Loucy (cell line): Measurements from ENCODE around the gene MUC6.

ENCODE experiments used
- H2AFZ ChIP-seq: fragments of 200-600 bp; sonication (generic); 2 replicates; pipeline ENCODE4 v1.6.0; 2016; ENCODE audit warnings: antibody characterized with exemption, mild to moderate bottlenecking, low read length, moderate library complexity
- H3F3A ChIP-seq: fragments of 200-600 bp; 2 replicates; pipeline ENCODE4 v1.6.0; 2016; ENCODE audit warnings: antibody characterized with exemption, low read depth, mild to moderate bottlenecking
- H3K27me3 ChIP-seq: fragments of 200-600 bp; sonication (generic); 2 replicates; pipeline ENCODE4 v1.6.1; 2014; ENCODE audit warnings: low read length, mild to moderate bottlenecking; ENCODE audit not compliant: insufficient read depth, poor library complexity, severe bottlenecking
- H3K36me3 ChIP-seq: fragments of 200-600 bp; sonication (generic); 2 replicates; pipeline ENCODE4 v1.6.1; 2016; ENCODE audit warnings: low read length; ENCODE audit not compliant: insufficient read depth
- H3K4me1 ChIP-seq: fragments of 200-600 bp; sonication (generic); 2 replicates; pipeline ENCODE4 v1.5.1; 2014; ENCODE audit warnings: low read length, mild to moderate bottlenecking; ENCODE audit not compliant: insufficient read depth, poor library complexity, severe bottlenecking
- H3K4me2 ChIP-seq: fragments of 200-600 bp; sonication (generic); 2 replicates; pipeline ENCODE4 v1.6.0; 2014; ENCODE audit warnings: antibody characterized with exemption, low read length, low read depth, mild to moderate bottlenecking; ENCODE audit not compliant: poor library complexity, severe bottlenecking
- H3K4me3 ChIP-seq: fragments of 200-600 bp; sonication (generic); 2 replicates; pipeline ENCODE4 v1.5.1; 2014; ENCODE audit warnings: low read length, mild to moderate bottlenecking, mixed read lengths; ENCODE audit not compliant: poor library complexity, severe bottlenecking
- H3K79me2 ChIP-seq: fragments of 200-600 bp; sonication (generic); 2 replicates; pipeline ENCODE4 v1.6.1; 2014; ENCODE audit warnings: low read length; ENCODE audit not compliant: insufficient read depth
- H3K9ac ChIP-seq: fragments of 200-600 bp; sonication (generic); 2 replicates; pipeline ENCODE4 v1.6.0; 2014; ENCODE audit warnings: mild to moderate bottlenecking, low read depth, low read length, moderate library complexity; ENCODE audit not compliant: poor library complexity, severe bottlenecking
- H3K9me2 ChIP-seq: fragments of 200-600 bp; sonication (generic); replicated peaks from 2 replicates; pipeline ENCODE4 v1.6.1; 2016; ENCODE audit warnings: low read depth, low read length, mixed read lengths
- H3K9me3 ChIP-seq: fragments of 200-600 bp; sonication (generic); 2 replicates; pipeline ENCODE4 v1.6.1; 2014; ENCODE audit warnings: mild to moderate bottlenecking, antibody characterized with exemption, low read length, low read depth; ENCODE audit not compliant: insufficient read depth
- H4K20me1 ChIP-seq: fragments of 200-600 bp; sonication (generic); 2 replicates; pipeline ENCODE4 v1.6.0; 2014; ENCODE audit warnings: antibody characterized with exemption, low read length, mild to moderate bottlenecking; ENCODE audit not compliant: insufficient read depth, poor library complexity, severe bottlenecking
- EZH2phosphoT487 ChIP-seq: fragments of 200-600 bp; IDR thresholded peaks from 2 replicates; pipeline ENCODE4 v1.6.1; 2018; ENCODE audit warnings: antibody characterized with exemption, mild to moderate bottlenecking, moderate library complexity, borderline replicate concordance
- TF ChIP-seq, protein P1 (sequence below): fragments of 200-600 bp; sonication (generic); conservative IDR thresholded peaks from 2 replicates; pipeline ENCODE4 v1.5.1; 2014; ENCODE audit warnings: mild to moderate bottlenecking, antibody characterized with exemption, low read length

MUC6 gene

DNA sequence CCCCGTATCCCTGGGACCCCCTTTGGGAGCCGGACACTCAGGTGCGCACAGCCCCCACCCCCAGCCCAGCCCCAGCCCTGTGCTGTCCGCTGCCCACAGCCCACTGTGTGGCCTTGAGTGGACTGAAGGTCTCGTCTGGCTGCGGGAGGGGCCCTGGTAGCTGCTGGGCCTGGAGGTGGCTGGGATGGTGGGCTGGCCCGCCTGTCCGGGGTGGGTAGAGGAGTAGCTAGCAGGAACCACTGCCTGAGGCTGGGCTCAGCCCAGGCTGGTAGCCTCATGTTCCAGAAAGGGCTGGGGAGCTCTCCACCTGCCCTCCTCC lies 4.6 kb upstream of the MUC6 start:
- Histone ChIP-seq H3K9me3 (no peaks in the 10 kb centered on the region), H3K4me1 (no peaks in the 10 kb centered on the region), H3F3A (no peaks in the 10 kb centered on the region), H3K9me2 (no peaks in the 10 kb centered on the region), H3K36me3 (no peaks in the 10 kb centered on the region), H3K9ac (no peak overlapping the region), H3K4me2 (no peak overlapping the region), H4K20me1 (no peaks in the 10 kb centered on the region), H2AFZ (no peak overlapping the region), H3K27me3 (no peaks in the 10 kb centered on the region), H3K4me3 (no peak overlapping the region), H3K79me2 (no peaks in the 10 kb centered on the region)
- no peak for TF ChIP-seq EZH2phosphoT487
- TF ChIP-seq, protein P1, sequence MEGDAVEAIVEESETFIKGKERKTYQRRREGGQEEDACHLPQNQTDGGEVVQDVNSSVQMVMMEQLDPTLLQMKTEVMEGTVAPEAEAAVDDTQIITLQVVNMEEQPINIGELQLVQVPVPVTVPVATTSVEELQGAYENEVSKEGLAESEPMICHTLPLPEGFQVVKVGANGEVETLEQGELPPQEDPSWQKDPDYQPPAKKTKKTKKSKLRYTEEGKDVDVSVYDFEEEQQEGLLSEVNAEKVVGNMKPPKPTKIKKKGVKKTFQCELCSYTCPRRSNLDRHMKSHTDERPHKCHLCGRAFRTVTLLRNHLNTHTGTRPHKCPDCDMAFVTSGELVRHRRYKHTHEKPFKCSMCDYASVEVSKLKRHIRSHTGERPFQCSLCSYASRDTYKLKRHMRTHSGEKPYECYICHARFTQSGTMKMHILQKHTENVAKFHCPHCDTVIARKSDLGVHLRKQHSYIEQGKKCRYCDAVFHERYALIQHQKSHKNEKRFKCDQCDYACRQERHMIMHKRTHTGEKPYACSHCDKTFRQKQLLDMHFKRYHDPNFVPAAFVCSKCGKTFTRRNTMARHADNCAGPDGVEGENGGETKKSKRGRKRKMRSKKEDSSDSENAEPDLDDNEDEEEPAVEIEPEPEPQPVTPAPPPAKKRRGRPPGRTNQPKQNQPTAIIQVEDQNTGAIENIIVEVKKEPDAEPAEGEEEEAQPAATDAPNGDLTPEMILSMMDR, result no peak

DNA sequence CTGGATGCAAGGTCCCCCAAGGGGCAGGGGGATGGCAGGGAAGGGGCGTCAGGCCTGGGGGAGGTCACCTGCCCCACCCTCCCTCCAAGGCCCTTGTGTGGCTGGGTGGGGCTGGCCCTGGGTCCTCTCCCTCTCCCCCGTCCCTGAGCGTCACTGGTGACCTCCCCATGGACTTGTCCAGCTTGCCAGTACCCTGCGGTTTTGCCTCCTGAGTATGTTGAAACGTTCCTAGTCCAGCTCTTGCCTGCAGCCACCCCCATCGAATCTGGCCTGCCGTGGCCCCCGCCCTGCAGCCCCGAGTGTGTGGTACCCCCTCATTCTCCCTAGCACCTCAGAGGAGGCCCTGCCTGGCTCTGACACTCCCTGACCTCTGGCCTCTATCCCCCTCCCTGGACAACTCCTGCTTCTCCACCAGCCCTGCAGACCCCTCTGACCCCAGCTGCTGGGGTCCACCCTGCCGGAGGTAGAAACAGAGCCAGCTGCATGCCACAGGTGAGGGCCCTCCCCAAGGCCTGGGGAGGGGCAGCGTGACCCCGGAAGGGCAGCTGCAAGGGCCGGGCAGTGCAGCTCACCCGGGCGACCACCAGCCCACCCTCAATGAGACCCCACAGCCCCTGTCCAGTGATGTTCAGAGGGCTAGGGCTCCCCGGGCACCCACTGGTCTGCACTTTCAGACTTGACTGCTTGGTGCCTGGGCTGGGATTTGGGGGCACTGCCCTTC lies 4.1 kb upstream of the MUC6 start:
- Histone ChIP-seq H3K9me3 (no peaks in the 10 kb centered on the region), H3F3A (no peaks in the 10 kb centered on the region), H2AFZ (no peak overlapping the region), H3K4me2 (no peak overlapping the region), H3K4me3 (no peak overlapping the region), H3K27me3 (no peaks in the 10 kb centered on the region), H3K4me1 (no peaks in the 10 kb centered on the region), H3K79me2 (no peaks in the 10 kb centered on the region), H3K36me3 (no peaks in the 10 kb centered on the region), H3K9me2 (no peaks in the 10 kb centered on the region), H3K9ac (no peak overlapping the region), H4K20me1 (no peaks in the 10 kb centered on the region)
- no peak for TF ChIP-seq EZH2phosphoT487
- TF ChIP-seq, protein P1, result no peak

DNA sequence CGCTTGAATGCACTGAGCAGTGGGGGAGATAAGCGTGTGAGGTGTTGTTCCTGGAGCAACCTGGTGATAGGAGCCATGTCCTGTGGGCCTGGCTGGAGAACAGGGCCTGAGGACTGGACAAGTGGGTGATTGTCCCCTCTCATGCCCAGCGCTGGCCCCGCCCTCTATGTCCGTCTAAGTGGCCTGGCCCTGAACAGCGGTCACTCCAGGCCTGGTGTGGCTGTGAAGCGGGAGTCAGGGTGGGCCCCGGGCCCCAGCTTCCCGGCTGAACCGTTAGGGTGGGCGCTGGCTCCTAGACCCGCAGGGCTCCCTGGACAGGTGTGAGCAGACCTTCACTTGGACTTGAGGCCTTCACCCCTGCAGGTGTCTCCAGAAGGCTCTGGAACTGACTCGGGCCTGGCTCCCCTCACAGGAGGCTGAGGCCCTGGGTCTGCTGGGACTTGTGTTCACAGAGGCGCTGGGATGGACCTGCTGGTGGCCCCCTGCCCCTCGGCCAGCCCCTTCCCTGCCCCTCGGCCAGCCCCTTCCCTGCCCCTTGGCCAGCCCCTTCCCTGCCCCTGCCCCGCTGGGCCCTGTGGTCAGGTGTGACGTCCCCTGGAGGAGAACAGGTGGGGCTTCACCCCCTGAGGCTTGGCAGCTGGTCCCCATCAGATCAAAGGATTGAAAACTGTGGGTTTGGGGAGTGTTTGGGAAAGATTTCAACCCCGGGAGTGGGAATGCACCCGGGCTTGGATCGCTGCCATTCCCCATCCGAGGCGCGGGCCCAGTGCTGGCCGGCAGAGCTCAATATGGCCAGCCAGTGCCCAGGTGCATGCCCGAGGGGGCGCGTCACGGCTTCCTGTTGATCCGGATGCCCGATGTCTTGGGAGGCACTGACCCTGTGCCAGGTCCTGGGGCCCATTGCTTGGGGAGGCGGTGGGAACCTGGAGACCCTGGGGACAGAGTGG lies 3.2 kb upstream of the MUC6 start:
- Histone ChIP-seq H3F3A (no peaks in the 10 kb centered on the region), H3K9me3 (no peaks in the 10 kb centered on the region), H2AFZ (no peak overlapping the region), H3K4me3 (no peak overlapping the region), H3K9ac (no peak overlapping the region), H3K36me3 (no peaks in the 10 kb centered on the region), H3K9me2 (no peaks in the 10 kb centered on the region), H3K79me2 (no peaks in the 10 kb centered on the region), H3K4me1 (no peaks in the 10 kb centered on the region), H3K27me3 (no peaks in the 10 kb centered on the region), H3K4me2 (no peak overlapping the region), H4K20me1 (no peaks in the 10 kb centered on the region)
- TF ChIP-seq, protein P1, result no peak
- no peak for TF ChIP-seq EZH2phosphoT487
